ENCODE results near the gene PIP5K1B.
"Not testable (repeated sequence)": the region's sequence is repeated elsewhere in the genome, so short reads cannot be mapped to it uniquely, and the experiment has no call there.

PIP5K1B gene

DNA sequence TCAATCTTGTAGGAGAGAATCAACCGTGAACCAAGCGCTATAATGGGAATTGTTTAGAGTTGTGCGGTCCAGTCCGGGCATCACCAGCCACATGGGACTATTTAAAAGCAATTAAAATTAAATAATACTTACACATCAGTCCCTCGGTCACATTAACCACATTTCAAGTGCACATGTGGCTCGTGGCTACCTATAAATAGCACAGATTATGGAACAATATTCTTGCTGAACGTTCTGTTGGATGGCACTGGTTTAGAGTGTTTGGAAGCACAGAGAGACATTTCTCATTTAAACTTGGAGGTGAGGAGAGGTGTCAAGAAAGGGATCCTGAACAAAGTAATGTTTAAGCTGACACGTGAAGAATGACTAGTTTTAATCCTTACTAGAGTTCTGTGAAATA is 12.5 kb upstream of the PIP5K1B start:
- Histone ChIP-seq H3K36me3 (ENCODE audit: insufficient read depth, low read length) (no peaks in the 10 kb centered on the region), H3K79me2 (ENCODE audit: control insufficient read depth, insufficient read depth, low read length, unreplicated experiment) (no peaks in the 10 kb centered on the region), H2AFZ (ENCODE audit: low read length, unreplicated experiment) (no peak overlapping the region), H3K27ac (ENCODE audit: low read depth, low read length) (no peak overlapping the region), H3K27me3 (ENCODE audit: insufficient read depth, low read length) (peaks cover 24% of the 10 kb centered on the region), H3K4me1 (ENCODE audit: control insufficient read depth, insufficient read depth, low read length, unreplicated experiment) (no peaks in the 10 kb centered on the region), H3K4me3 (ENCODE audit: low read depth, low read length) (no peak overlapping the region)

DNA sequence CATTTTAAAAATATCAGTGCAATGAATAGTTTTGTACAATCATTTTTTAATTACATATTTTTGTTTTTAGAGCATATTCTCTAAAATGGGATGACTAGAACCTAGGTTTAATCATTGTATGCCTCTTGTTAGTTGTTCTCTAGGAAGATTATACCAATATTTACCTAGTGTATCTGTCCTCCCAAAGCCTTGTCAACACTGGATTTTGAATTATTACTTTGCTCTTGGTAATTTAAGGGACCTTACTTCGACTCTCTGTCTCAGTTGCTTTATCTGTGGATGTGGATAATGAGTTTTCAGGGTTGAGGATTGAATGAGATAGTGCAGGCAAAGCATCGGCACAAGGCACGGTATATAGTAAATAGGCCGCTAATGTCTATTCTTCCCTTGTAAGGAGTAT is 10.9 kb upstream of the PIP5K1B start:
- H3K27me3 ChIP-seq (ENCODE audit: insufficient read depth, low read length), result peaks cover 24% of the 10 kb centered on the region
- no peaks in the 10 kb centered on the region for H3K79me2 ChIP-seq (ENCODE audit: control insufficient read depth, insufficient read depth, low read length, unreplicated experiment)
- no peak overlapping the region for H3K4me3 ChIP-seq (ENCODE audit: low read depth, low read length)
- H3K27ac ChIP-seq (ENCODE audit: low read depth, low read length), result no peak overlapping the region
- H3K36me3 ChIP-seq (ENCODE audit: insufficient read depth, low read length), result no peaks in the 10 kb centered on the region
- no peaks in the 10 kb centered on the region for H3K4me1 ChIP-seq (ENCODE audit: control insufficient read depth, insufficient read depth, low read length, unreplicated experiment)
- no peak overlapping the region for H2AFZ ChIP-seq (ENCODE audit: low read length, unreplicated experiment)

DNA sequence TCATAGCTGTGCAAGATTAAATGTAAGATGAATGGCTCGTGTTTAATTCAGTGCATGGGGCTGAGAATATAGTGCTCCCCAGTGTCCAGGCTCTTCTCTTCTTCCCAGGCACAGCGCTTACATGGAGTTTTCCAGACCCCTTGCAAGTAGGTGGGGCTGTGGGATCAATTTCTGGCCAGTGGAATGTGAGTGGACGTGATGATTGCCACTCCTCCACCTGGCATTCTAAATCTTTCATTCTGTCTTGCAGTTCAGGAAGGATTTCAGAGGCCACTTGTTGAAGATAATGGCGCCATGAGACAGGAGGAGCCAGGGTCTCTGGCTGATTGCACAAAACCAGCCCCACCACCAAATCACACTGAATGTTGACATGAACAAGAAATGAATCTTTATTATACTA is 7.2 kb upstream of the PIP5K1B start:
- Histone ChIP-seq H3K27me3 (ENCODE audit: insufficient read depth, low read length) (peaks cover 42% of the 10 kb centered on the region), H3K4me3 (ENCODE audit: low read depth, low read length) (no peak overlapping the region), H2AFZ (ENCODE audit: low read length, unreplicated experiment) (no peak overlapping the region), H3K79me2 (ENCODE audit: control insufficient read depth, insufficient read depth, low read length, unreplicated experiment) (no peaks in the 10 kb centered on the region), H3K4me1 (ENCODE audit: control insufficient read depth, insufficient read depth, low read length, unreplicated experiment) (no peaks in the 10 kb centered on the region), H3K36me3 (ENCODE audit: insufficient read depth, low read length) (no peaks in the 10 kb centered on the region), H3K27ac (ENCODE audit: low read depth, low read length) (no peak overlapping the region)

DNA sequence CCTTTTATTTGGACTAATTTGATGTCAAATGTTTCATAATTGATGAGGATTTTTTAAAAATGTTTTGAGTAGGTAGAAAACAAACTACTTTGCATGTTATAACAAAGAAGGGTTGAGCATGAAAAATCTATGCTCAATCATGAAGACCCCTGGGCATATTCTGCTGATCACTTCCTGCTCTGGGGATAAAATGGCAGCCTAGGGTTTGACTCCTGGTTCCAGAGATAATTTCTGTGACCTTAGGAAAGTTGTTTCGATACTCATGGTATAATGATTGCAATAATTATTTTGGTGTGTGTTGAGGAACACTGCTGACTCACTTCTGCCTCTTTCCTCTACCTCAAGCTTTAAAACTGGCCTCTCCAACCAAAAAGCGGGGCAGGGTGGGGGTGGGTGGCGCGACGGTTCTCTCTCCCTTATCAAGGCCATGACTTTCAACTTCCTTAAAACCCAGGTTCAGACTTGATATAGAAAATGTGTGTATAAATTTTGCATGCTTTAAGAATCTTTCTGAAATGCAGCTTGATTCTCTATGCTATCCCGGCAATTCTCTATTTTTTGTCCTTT is 6.0 kb upstream of the PIP5K1B start:
- no peak overlapping the region for H3K27ac ChIP-seq (ENCODE audit: low read depth, low read length)
- no peaks in the 10 kb centered on the region for H3K36me3 ChIP-seq (ENCODE audit: insufficient read depth, low read length)
- H3K4me3 ChIP-seq (ENCODE audit: low read depth, low read length), result no peak overlapping the region
- no peak overlapping the region for H2AFZ ChIP-seq (ENCODE audit: low read length, unreplicated experiment)
- H3K4me1 ChIP-seq (ENCODE audit: control insufficient read depth, insufficient read depth, low read length, unreplicated experiment), result no peaks in the 10 kb centered on the region
- H3K27me3 ChIP-seq (ENCODE audit: insufficient read depth, low read length), result peaks cover 54% of the 10 kb centered on the region
- H3K79me2 ChIP-seq (ENCODE audit: control insufficient read depth, insufficient read depth, low read length, unreplicated experiment), result no peaks in the 10 kb centered on the region

DNA sequence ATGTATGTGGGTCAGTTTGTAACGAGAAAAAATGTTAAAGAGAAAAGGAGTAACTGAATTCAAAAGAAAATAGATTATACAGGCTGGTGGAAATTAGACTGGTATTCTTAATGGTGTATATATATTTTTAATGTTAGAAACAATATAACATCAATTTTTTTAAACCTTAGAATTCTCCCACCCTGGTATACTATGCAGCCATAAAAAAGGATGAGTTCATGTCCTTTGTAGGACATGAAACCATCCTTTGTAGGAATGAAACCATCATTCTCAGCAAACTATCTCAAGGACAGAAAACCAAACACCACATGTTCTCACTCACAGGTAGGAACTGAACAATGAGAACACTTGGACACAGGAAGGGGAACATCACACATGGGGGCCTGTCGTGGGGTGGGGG is 5.4 kb upstream of the PIP5K1B start:
- H2AFZ ChIP-seq (ENCODE audit: low read length, unreplicated experiment); H3K27ac ChIP-seq (ENCODE audit: low read depth, low read length); H3K4me1 ChIP-seq (ENCODE audit: control insufficient read depth, insufficient read depth, low read length, unreplicated experiment); H3K36me3 ChIP-seq (ENCODE audit: insufficient read depth, low read length); H3K79me2 ChIP-seq (ENCODE audit: control insufficient read depth, insufficient read depth, low read length, unreplicated experiment); H3K4me3 ChIP-seq (ENCODE audit: low read depth, low read length): not testable (repeated sequence)
- peaks cover 54% of the 10 kb centered on the region for H3K27me3 ChIP-seq (ENCODE audit: insufficient read depth, low read length)

DNA sequence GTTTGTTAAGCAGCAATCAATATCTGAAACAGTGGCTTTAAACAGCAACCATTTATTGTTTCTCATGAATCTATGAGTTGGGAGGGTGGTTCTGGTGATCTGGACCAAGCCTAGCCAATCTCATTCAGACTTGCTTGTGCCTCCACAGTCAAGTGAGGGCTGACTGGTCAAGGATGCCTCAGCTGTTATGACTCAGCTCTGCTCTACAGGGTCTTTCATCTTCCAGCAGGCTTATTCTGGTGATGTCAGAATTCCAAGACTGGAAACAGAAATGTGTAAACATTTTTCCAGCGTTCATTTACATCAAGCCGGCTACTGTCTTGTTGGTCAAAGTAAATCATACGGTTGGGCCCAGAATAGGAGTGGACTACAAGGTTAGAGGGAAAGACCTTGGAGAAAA is 2.5 kb upstream of the PIP5K1B start:
- peaks cover 60% of the 10 kb centered on the region for H3K27me3 ChIP-seq (ENCODE audit: insufficient read depth, low read length)
- H3K27ac ChIP-seq (ENCODE audit: low read depth, low read length), result no peak overlapping the region
- H3K4me3 ChIP-seq (ENCODE audit: low read depth, low read length), result no peak overlapping the region
- H2AFZ ChIP-seq (ENCODE audit: low read length, unreplicated experiment), result no peak overlapping the region
- no peaks in the 10 kb centered on the region for H3K4me1 ChIP-seq (ENCODE audit: control insufficient read depth, insufficient read depth, low read length, unreplicated experiment)
- H3K79me2 ChIP-seq (ENCODE audit: control insufficient read depth, insufficient read depth, low read length, unreplicated experiment), result no peaks in the 10 kb centered on the region
- H3K36me3 ChIP-seq (ENCODE audit: insufficient read depth, low read length), result no peaks in the 10 kb centered on the region

DNA sequence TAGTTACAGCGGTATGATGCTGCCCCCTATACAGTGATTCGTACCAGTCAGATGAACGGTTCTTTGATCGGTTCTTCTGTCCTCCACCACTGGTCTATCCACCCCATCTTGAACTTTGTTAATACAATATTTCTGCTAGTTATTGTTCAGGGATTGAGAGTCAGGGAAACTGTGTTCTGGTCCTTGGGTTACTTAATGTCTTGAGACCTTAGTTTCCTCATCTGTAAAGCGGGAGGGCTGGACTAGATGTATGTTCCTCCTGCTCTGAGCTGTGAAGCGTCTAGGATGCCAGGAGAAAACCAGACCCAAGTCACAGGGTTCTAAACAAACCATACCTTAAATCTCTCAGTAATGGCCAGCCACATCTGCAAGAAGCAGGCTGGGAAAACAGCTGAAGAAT is 1.4 kb upstream of the PIP5K1B start:
- Histone ChIP-seq H3K36me3 (ENCODE audit: insufficient read depth, low read length) (no peaks in the 10 kb centered on the region), H2AFZ (ENCODE audit: low read length, unreplicated experiment) (no peak overlapping the region), H3K4me1 (ENCODE audit: control insufficient read depth, insufficient read depth, low read length, unreplicated experiment) (no peaks in the 10 kb centered on the region), H3K27me3 (ENCODE audit: insufficient read depth, low read length) (peaks cover 71% of the 10 kb centered on the region), H3K27ac (ENCODE audit: low read depth, low read length) (no peak overlapping the region), H3K79me2 (ENCODE audit: control insufficient read depth, insufficient read depth, low read length, unreplicated experiment) (no peaks in the 10 kb centered on the region), H3K4me3 (ENCODE audit: low read depth, low read length) (no peak overlapping the region)

DNA sequence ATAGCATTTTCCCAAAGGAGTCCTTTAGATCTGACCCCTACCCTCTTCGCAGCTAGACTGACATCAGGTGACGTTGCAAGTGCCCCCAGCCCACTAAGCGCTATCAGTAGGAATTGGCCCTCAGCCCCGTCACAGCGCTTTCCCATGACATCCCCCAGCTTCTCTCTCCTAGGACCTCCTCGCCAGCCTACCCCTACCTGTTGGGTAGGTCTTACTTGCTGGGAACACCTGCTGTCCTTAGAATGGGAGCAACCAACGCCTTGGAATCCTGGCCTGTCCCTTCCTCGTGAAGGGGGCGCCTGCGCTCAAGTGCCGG is 584 bp upstream of the PIP5K1B start:
- no peak overlapping the region for H2AFZ ChIP-seq (ENCODE audit: low read length, unreplicated experiment)
- peaks cover 79% of the 10 kb centered on the region for H3K27me3 ChIP-seq (ENCODE audit: insufficient read depth, low read length)

DNA sequence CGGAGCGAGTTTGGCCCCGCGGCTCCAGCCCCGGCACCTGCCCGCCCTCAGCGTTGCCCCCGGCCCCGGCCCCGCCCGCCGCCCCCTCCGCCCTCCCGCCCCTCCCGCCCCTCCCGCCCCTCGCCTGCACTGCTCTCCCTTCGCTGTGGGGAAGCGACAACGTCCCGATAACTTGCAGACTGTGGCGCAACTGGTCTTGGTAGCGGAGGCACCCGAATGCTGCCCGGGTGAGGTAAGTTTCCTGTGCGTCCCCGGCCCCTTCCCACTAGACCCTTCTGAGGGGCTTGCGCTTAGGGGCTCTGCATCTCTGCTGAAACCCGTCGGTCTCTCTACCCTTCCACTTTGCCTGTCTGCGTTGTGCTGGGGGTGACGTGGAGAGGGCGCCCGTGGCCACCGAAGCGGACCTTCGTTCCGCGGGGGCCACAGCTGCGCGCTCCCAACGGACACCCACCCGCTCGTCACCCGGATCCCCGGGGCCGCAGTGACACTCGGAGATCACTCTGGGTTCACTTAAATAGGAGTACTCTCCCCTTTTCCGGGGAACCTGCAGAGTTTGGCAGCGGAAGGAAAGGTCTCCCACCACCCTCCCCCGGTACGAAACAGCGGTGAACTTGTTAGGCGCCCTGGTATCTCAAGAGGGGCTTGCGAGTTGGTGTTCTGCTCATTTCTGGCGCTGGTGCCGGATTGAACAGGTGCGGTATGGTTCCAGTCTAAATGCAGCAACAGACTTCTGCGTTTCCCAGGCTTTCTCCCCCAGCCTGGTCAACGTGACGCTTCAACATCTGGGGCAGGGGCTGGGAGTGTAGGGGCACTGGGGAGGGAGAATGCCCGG is 707 bp downstream of the PIP5K1B start:
- Histone ChIP-seq H3K79me2 (ENCODE audit: control insufficient read depth, insufficient read depth, low read length, unreplicated experiment) (no peaks in the 10 kb centered on the region), H3K4me1 (ENCODE audit: control insufficient read depth, insufficient read depth, low read length, unreplicated experiment) (no peaks in the 10 kb centered on the region), H3K27ac (ENCODE audit: low read depth, low read length) (no peak overlapping the region), H3K4me3 (ENCODE audit: low read depth, low read length) (peak overlapping the region; percentile 66), H2AFZ (ENCODE audit: low read length, unreplicated experiment) (no peak overlapping the region), H3K36me3 (ENCODE audit: insufficient read depth, low read length) (no peaks in the 10 kb centered on the region), H3K27me3 (ENCODE audit: insufficient read depth, low read length) (peaks cover 84% of the 10 kb centered on the region)

More for the DNA sequence above, 584 bp upstream of the PIP5K1B start:
- Histone ChIP-seq H3K27ac (ENCODE audit: low read depth, low read length) (no peak overlapping the region), H3K36me3 (ENCODE audit: insufficient read depth, low read length) (no peaks in the 10 kb centered on the region), H3K79me2 (ENCODE audit: control insufficient read depth, insufficient read depth, low read length, unreplicated experiment) (no peaks in the 10 kb centered on the region), H3K4me1 (ENCODE audit: control insufficient read depth, insufficient read depth, low read length, unreplicated experiment) (no peaks in the 10 kb centered on the region), H3K4me3 (ENCODE audit: low read depth, low read length) (no peak overlapping the region)

DNA sequence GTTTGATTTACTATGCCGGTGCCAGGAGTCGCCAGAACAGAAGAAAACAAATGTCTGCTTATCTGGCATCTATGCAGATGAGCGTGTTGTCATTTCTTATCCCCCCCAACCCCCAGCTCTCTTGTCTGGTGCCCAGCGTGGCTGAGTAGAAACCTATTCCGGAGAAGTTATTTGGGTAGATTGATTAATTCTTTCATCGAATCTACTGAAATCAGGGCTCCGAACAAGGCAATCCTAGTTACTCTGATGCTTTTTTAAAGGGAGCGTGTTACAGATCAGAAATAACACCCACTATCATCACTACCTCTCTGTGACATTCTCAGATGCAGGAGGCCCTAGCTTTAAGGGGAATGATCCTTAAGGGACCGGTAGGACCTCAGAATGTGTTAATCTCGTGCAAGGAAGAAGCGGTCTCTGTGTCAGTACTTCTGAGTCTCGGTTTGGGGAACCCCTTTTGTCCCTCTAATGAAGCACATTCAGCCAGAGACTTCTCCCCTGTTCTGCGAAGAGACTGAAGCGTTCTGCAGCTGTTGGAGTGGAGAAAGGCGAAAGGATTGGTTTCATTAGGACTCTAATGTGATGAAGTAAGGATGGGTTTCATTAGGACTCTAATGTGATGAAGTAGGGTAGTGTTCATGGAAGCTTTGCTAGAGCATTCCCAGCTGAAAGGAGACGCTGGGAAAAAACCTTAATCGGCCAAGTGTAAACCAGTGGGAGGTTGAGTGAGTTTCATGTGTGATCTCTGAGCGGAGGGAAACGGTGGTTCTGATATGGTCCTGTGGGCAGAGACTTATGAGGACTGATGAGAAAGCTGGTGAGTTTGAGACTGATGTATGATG is 1.5 kb downstream of the PIP5K1B start:
- no peak overlapping the region for H2AFZ ChIP-seq (ENCODE audit: low read length, unreplicated experiment)
- no peaks in the 10 kb centered on the region for H3K36me3 ChIP-seq (ENCODE audit: insufficient read depth, low read length)
- no peaks in the 10 kb centered on the region for H3K4me1 ChIP-seq (ENCODE audit: control insufficient read depth, insufficient read depth, low read length, unreplicated experiment)
- no peaks in the 10 kb centered on the region for H3K79me2 ChIP-seq (ENCODE audit: control insufficient read depth, insufficient read depth, low read length, unreplicated experiment)
- H3K4me3 ChIP-seq (ENCODE audit: low read depth, low read length), result no peak overlapping the region
- H3K27me3 ChIP-seq (ENCODE audit: insufficient read depth, low read length), result peaks cover 86% of the 10 kb centered on the region
- no peak overlapping the region for H3K27ac ChIP-seq (ENCODE audit: low read depth, low read length)

Data from ACC112 (cell line).